WTC11 (cell line): ENCODE results near the gene POLR2M. TPM values are rescaled to one million over a fixed set of nuclear protein-coding genes. Genes with fewer than 3 reads are reported as not detected.

ENCODE experiments used
- ATAC-seq: fragments of 200-7000 bp; cut with Tn5 transposase; 2 replicates; pipeline ENCODE4 v1.10.0; 2021; ENCODE audit warnings: mild to moderate bottlenecking, moderate library complexity
- CTCF ChIA-PET: fragments of 300-600 bp; sonication (Branson Sonifier 250); formaldehyde crosslinking; loops from one replicate; lab custom pipeline; 2021; ENCODE audit warnings: antibody characterized with exemption; lab: Charles Lee
- POLR2A ChIA-PET: fragments of 350-600 bp; sonication (Branson Sonifier 250); formaldehyde crosslinking; loops from one replicate; lab custom pipeline; 2021; ENCODE audit warnings: antibody characterized with exemption; lab: Charles Lee
- DNase-seq: peaks from one replicate; pipeline ENCODE4 v3.0.0; 2021; ENCODE audit warnings: low spot score
- H3K27ac Mint-ChIP-seq: 2 replicates; pipeline ENCODE4 v1.8.0; 2021; ENCODE audit warnings: mixed read lengths
- H3K27me3 Mint-ChIP-seq: 2 replicates; pipeline ENCODE4 v1.8.0; 2021; ENCODE audit warnings: low read depth, mild to moderate bottlenecking, moderate library complexity, mixed read lengths
- H3K36me3 Mint-ChIP-seq: 2 replicates; pipeline ENCODE4 v1.8.0; 2021; ENCODE audit warnings: mixed read lengths
- H3K4me1 Mint-ChIP-seq: 2 replicates; pipeline ENCODE4 v1.8.0; 2022; ENCODE audit warnings: mixed read lengths
- H3K4me3 Mint-ChIP-seq: 2 replicates; pipeline ENCODE4 v1.8.0; 2021; ENCODE audit warnings: mild to moderate bottlenecking, moderate library complexity, mixed read lengths
- H3K9me3 Mint-ChIP-seq: 2 replicates; pipeline ENCODE4 v1.8.0; 2021; ENCODE audit warnings: mixed read lengths
- AFF4 ChIP-seq: sonication (generic); formaldehyde crosslinking; IDR thresholded peaks from 2 replicates; pipeline ENCODE4 v1.8.1; 2023; ENCODE audit warnings: mild to moderate bottlenecking, missing genetic modification reagents, borderline replicate concordance
- ATF1 ChIP-seq: sonication (generic); formaldehyde crosslinking; IDR thresholded peaks from 2 replicates; pipeline ENCODE4 v1.8.1; 2023; ENCODE audit warnings: mild to moderate bottlenecking, moderate library complexity, missing genetic modification reagents
- ELF4 ChIP-seq: sonication (generic); formaldehyde crosslinking; IDR thresholded peaks from 2 replicates; pipeline ENCODE4 v1.8.1; 2022; ENCODE audit warnings: low read depth, mild to moderate bottlenecking, moderate library complexity, missing genetic modification reagents
- FOXJ3 ChIP-seq: sonication (generic); formaldehyde crosslinking; IDR thresholded peaks from 2 replicates; pipeline ENCODE4 v1.9.0; 2021; ENCODE audit warnings: missing genetic modification reagents, mild to moderate bottlenecking, borderline replicate concordance
- GABPB1 ChIP-seq: sonication (generic); formaldehyde crosslinking; IDR thresholded peaks from 2 replicates; pipeline ENCODE4 v1.8.1; 2023; ENCODE audit warnings: mild to moderate bottlenecking, missing genetic modification reagents
- GTF2I ChIP-seq: fragments of 250-450 bp; sonication (Bioruptor Pico); conservative IDR thresholded peaks from 2 replicates; pipeline ENCODE4 v1.4.0; 2021; ENCODE audit warnings: mild to moderate bottlenecking
- NFATC4 ChIP-seq: fragments of 250-450 bp; sonication (Bioruptor Pico); IDR thresholded peaks from 2 replicates; pipeline ENCODE4 v1.9.0; 2021; ENCODE audit warnings: mild to moderate bottlenecking
- NFYB ChIP-seq: sonication (generic); formaldehyde crosslinking; conservative IDR thresholded peaks from 2 replicates; pipeline ENCODE4 v1.8.0; 2022; ENCODE audit warnings: low read depth, missing genetic modification reagents
- SP1 ChIP-seq: sonication (generic); formaldehyde crosslinking; conservative IDR thresholded peaks from 2 replicates; pipeline ENCODE4 v1.8.1; 2022; ENCODE audit warnings: missing genetic modification reagents
- ZBTB21 ChIP-seq: sonication (generic); formaldehyde crosslinking; IDR thresholded peaks from 2 replicates; pipeline ENCODE4 v1.8.1; 2023; ENCODE audit warnings: mild to moderate bottlenecking, missing genetic modification reagents, borderline replicate concordance
- ZNF423 ChIP-seq: fragments of 250-450 bp; sonication (Bioruptor Pico); IDR thresholded peaks from 2 replicates; pipeline ENCODE4 v2.1.2; 2022; ENCODE audit warnings: mild to moderate bottlenecking, moderate library complexity
- ZSCAN18 ChIP-seq: fragments of 250-450 bp; sonication (Bioruptor Pico); IDR thresholded peaks from 2 replicates; pipeline ENCODE4 v2.1.2; 2022; ENCODE audit warnings: mild to moderate bottlenecking, moderate library complexity
- total RNA-seq: library from RNA; stranded (reverse); gene quantifications from 3 replicates; pipeline ENCODE4 v1.2.3, GENCODE V29; 2021
- TF ChIP-seq, protein P1 (sequence below): fragments of 250-450 bp; sonication (Bioruptor Pico); IDR thresholded peaks from 2 replicates; pipeline ENCODE4 v1.9.0; 2021; ENCODE audit warnings: mild to moderate bottlenecking, borderline replicate concordance
- TF ChIP-seq, protein P2 (sequence below): sonication (generic); formaldehyde crosslinking; IDR thresholded peaks from 2 replicates; pipeline ENCODE4 v1.8.1; 2022; ENCODE audit warnings: low read depth, mild to moderate bottlenecking, moderate library complexity, missing genetic modification reagents, borderline replicate concordance
- TF ChIP-seq, protein P3 (sequence below): sonication (generic); formaldehyde crosslinking; IDR thresholded peaks from 2 replicates; pipeline ENCODE4 v1.8.1; 2023; ENCODE audit warnings: mild to moderate bottlenecking, missing genetic modification reagents
- TF ChIP-seq, protein P4 (sequence below): sonication (generic); formaldehyde crosslinking; IDR thresholded peaks from 2 replicates; pipeline ENCODE4 v1.8.0; 2022; ENCODE audit warnings: missing genetic modification reagents
- TF ChIP-seq, protein P5 (sequence below): sonication (generic); formaldehyde crosslinking; IDR thresholded peaks from 2 replicates; pipeline ENCODE4 v1.8.1; 2022; ENCODE audit warnings: low read depth, missing genetic modification reagents, borderline replicate concordance

Gene POLR2M
- total RNA-seq, 1 experiment from 2014 or later: 84.4 TPM

DNA sequence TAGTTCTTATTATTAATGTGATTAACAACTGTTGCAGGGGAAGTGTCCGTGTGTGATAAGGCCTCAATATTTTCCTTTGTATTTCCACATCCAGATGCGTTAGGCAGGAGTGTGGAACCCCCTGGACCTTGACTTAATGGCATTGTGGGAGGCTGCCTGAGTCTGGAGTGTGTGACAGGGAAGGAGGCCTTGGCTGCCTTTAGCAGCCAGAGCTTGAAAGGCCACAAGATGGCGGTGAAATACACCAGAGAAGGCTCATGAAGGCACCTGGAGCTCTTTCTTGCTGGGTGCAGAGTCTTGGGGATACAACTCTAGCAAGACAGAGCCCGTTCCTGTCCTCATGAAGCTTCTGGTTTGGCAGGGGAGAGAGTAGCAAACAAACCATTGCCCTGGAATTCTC is 36.9 kb downstream of the POLR2M start (continued):
- TF ChIP-seq, protein P1, sequence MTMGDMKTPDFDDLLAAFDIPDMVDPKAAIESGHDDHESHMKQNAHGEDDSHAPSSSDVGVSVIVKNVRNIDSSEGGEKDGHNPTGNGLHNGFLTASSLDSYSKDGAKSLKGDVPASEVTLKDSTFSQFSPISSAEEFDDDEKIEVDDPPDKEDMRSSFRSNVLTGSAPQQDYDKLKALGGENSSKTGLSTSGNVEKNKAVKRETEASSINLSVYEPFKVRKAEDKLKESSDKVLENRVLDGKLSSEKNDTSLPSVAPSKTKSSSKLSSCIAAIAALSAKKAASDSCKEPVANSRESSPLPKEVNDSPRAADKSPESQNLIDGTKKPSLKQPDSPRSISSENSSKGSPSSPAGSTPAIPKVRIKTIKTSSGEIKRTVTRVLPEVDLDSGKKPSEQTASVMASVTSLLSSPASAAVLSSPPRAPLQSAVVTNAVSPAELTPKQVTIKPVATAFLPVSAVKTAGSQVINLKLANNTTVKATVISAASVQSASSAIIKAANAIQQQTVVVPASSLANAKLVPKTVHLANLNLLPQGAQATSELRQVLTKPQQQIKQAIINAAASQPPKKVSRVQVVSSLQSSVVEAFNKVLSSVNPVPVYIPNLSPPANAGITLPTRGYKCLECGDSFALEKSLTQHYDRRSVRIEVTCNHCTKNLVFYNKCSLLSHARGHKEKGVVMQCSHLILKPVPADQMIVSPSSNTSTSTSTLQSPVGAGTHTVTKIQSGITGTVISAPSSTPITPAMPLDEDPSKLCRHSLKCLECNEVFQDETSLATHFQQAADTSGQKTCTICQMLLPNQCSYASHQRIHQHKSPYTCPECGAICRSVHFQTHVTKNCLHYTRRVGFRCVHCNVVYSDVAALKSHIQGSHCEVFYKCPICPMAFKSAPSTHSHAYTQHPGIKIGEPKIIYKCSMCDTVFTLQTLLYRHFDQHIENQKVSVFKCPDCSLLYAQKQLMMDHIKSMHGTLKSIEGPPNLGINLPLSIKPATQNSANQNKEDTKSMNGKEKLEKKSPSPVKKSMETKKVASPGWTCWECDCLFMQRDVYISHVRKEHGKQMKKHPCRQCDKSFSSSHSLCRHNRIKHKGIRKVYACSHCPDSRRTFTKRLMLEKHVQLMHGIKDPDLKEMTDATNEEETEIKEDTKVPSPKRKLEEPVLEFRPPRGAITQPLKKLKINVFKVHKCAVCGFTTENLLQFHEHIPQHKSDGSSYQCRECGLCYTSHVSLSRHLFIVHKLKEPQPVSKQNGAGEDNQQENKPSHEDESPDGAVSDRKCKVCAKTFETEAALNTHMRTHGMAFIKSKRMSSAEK (CRISPR knock-in tag): no peak
- TF ChIP-seq, protein P2, sequence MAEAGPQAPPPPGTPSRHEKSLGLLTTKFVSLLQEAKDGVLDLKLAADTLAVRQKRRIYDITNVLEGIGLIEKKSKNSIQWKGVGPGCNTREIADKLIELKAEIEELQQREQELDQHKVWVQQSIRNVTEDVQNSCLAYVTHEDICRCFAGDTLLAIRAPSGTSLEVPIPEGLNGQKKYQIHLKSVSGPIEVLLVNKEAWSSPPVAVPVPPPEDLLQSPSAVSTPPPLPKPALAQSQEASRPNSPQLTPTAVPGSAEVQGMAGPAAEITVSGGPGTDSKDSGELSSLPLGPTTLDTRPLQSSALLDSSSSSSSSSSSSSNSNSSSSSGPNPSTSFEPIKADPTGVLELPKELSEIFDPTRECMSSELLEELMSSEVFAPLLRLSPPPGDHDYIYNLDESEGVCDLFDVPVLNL: no peak

GRCh38 chr15:57746786-57747185 is 40.3 kb downstream of the POLR2M start:
- peaks cover 6% of the 10 kb centered on the region; the same call in 1 of the 2 replicates for H3K27me3 Mint-ChIP-seq
- no peak overlapping the region for H3K4me3 Mint-ChIP-seq
- H3K27ac Mint-ChIP-seq: 0 out of 2 replicates have a peak overlapping the region, but pooled peaks have one; percentile 41
- ATAC-seq: no peak
- peaks cover 4% of the 10 kb centered on the region for H3K9me3 Mint-ChIP-seq
- ChIA-PET POLR2A (no interaction called here), CTCF (interaction anchor here (0.9 to 3.9 kb wide), 10 partner anchors 10 to 436 kb away, joined by 3 to 28 read pairs (median 4); partner anchors contain the start of gene ALDH1A2)
- no peaks in the 10 kb centered on the region for H3K36me3 Mint-ChIP-seq
- DNase-seq: no peak
- H3K4me1 Mint-ChIP-seq: peaks cover 35% of the 10 kb centered on the region
- TF ChIP-seq GABPB1 (CRISPR knock-in tag) (no peak), NFATC4 (CRISPR knock-in tag) (no peak), SP1 (no peak), ZSCAN18 (CRISPR knock-in tag) (no peak), GTF2I (CRISPR knock-in tag) (no peak), NFYB (CRISPR knock-in tag) (no peak), FOXJ3 (CRISPR knock-in tag) (no peak), AFF4 (no peak), ZNF423 (no peak), ELF4 (no peak), ZBTB21 (CRISPR knock-in tag) (no peak), ATF1 (CRISPR knock-in tag) (no peak)
- TF ChIP-seq, protein P3, sequence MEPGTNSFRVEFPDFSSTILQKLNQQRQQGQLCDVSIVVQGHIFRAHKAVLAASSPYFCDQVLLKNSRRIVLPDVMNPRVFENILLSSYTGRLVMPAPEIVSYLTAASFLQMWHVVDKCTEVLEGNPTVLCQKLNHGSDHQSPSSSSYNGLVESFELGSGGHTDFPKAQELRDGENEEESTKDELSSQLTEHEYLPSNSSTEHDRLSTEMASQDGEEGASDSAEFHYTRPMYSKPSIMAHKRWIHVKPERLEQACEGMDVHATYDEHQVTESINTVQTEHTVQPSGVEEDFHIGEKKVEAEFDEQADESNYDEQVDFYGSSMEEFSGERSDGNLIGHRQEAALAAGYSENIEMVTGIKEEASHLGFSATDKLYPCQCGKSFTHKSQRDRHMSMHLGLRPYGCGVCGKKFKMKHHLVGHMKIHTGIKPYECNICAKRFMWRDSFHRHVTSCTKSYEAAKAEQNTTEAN (CRISPR knock-in tag): no peak
- TF ChIP-seq, protein P4, sequence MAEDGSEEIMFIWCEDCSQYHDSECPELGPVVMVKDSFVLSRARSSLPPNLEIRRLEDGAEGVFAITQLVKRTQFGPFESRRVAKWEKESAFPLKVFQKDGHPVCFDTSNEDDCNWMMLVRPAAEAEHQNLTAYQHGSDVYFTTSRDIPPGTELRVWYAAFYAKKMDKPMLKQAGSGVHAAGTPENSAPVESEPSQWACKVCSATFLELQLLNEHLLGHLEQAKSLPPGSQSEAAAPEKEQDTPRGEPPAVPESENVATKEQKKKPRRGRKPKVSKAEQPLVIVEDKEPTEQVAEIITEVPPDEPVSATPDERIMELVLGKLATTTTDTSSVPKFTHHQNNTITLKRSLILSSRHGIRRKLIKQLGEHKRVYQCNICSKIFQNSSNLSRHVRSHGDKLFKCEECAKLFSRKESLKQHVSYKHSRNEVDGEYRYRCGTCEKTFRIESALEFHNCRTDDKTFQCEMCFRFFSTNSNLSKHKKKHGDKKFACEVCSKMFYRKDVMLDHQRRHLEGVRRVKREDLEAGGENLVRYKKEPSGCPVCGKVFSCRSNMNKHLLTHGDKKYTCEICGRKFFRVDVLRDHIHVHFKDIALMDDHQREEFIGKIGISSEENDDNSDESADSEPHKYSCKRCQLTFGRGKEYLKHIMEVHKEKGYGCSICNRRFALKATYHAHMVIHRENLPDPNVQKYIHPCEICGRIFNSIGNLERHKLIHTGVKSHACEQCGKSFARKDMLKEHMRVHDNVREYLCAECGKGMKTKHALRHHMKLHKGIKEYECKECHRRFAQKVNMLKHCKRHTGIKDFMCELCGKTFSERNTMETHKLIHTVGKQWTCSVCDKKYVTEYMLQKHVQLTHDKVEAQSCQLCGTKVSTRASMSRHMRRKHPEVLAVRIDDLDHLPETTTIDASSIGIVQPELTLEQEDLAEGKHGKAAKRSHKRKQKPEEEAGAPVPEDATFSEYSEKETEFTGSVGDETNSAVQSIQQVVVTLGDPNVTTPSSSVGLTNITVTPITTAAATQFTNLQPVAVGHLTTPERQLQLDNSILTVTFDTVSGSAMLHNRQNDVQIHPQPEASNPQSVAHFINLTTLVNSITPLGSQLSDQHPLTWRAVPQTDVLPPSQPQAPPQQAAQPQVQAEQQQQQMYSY (CRISPR knock-in tag): no peak
- TF ChIP-seq, protein P5, sequence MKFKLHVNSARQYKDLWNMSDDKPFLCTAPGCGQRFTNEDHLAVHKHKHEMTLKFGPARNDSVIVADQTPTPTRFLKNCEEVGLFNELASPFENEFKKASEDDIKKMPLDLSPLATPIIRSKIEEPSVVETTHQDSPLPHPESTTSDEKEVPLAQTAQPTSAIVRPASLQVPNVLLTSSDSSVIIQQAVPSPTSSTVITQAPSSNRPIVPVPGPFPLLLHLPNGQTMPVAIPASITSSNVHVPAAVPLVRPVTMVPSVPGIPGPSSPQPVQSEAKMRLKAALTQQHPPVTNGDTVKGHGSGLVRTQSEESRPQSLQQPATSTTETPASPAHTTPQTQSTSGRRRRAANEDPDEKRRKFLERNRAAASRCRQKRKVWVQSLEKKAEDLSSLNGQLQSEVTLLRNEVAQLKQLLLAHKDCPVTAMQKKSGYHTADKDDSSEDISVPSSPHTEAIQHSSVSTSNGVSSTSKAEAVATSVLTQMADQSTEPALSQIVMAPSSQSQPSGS (CRISPR knock-in tag): no peak
